ENCODE measurements around the gene SARDH. TPM values are rescaled to one million over a fixed set of nuclear protein-coding genes. Genes with fewer than 3 reads are reported as not detected.

SARDH gene
- total RNA-seq, 4 donors from 2014 or later = 0.32 to 0.98 (median 0.44) TPM; not detected in 1

GRCh38 chr9:133638711-133639110 is 99.4 kb downstream of the SARDH start:
- H3K4me3 ChIP-seq = no peak overlapping the region
- no peak overlapping the region for H3K27ac ChIP-seq
- H3K4me1 ChIP-seq = no peaks in the 10 kb centered on the region
- DNase-seq (ENCODE audit: low spot score in 2 of 2) = no peak
- no peak for TF ChIP-seq POLR2A (IDR thresholded peaks at IDR 0.05)
- TF ChIP-seq EP300 (IDR thresholded peaks at IDR 0.05) = no peak
- TF ChIP-seq, protein P1, sequence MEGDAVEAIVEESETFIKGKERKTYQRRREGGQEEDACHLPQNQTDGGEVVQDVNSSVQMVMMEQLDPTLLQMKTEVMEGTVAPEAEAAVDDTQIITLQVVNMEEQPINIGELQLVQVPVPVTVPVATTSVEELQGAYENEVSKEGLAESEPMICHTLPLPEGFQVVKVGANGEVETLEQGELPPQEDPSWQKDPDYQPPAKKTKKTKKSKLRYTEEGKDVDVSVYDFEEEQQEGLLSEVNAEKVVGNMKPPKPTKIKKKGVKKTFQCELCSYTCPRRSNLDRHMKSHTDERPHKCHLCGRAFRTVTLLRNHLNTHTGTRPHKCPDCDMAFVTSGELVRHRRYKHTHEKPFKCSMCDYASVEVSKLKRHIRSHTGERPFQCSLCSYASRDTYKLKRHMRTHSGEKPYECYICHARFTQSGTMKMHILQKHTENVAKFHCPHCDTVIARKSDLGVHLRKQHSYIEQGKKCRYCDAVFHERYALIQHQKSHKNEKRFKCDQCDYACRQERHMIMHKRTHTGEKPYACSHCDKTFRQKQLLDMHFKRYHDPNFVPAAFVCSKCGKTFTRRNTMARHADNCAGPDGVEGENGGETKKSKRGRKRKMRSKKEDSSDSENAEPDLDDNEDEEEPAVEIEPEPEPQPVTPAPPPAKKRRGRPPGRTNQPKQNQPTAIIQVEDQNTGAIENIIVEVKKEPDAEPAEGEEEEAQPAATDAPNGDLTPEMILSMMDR (IDR thresholded peaks at IDR 0.05) = no peak
- no peak for TF ChIP-seq POLR2AphosphoS5 (IDR thresholded peaks at IDR 0.05)
- H3K9me3 ChIP-seq = no peaks in the 10 kb centered on the region
- no peaks in the 10 kb centered on the region for H3K36me3 ChIP-seq
- WGBS = 64% methylated on average over 8 of the region's 8 CpGs
- H3K27me3 ChIP-seq = peaks cover 47% of the 10 kb centered on the region

GRCh38 chr9:133638076-133638475 is 100.1 kb downstream of the SARDH start:
- Histone ChIP-seq H3K4me3 (no peak overlapping the region), H3K4me1 (no peaks in the 10 kb centered on the region), H3K36me3 (no peaks in the 10 kb centered on the region), H3K9me3 (no peaks in the 10 kb centered on the region), H3K27ac (no peak overlapping the region), H3K27me3 (peaks cover 48% of the 10 kb centered on the region)
- WGBS = 72% methylated on average over 8 of the region's 8 CpGs
- no peak for DNase-seq (ENCODE audit: low spot score in 2 of 2)
- no peak for TF ChIP-seq POLR2AphosphoS5 (IDR thresholded peaks at IDR 0.05)
- no peak for TF ChIP-seq POLR2A (IDR thresholded peaks at IDR 0.05)
- TF ChIP-seq, protein P1 (IDR thresholded peaks at IDR 0.05) = no peak
- no peak for TF ChIP-seq EP300 (IDR thresholded peaks at IDR 0.05)

GRCh38 chr9:133637451-133638055 is 100.6 kb downstream of the SARDH start:
- Histone ChIP-seq H3K27ac (no peak overlapping the region), H3K9me3 (no peaks in the 10 kb centered on the region), H3K27me3 (peaks cover 50% of the 10 kb centered on the region), H3K4me3 (no peak overlapping the region), H3K4me1 (no peaks in the 10 kb centered on the region), H3K36me3 (no peaks in the 10 kb centered on the region)
- TF ChIP-seq POLR2A (IDR thresholded peaks at IDR 0.05) = no peak
- TF ChIP-seq POLR2AphosphoS5 (IDR thresholded peaks at IDR 0.05) = no peak
- TF ChIP-seq, protein P1 (IDR thresholded peaks at IDR 0.05) = no peak
- TF ChIP-seq EP300 (IDR thresholded peaks at IDR 0.05) = no peak
- WGBS = 81% methylated on average over 8 of the region's 12 CpGs
- no peak for DNase-seq (ENCODE audit: low spot score in 2 of 2)

- no peak overlapping the region for H3K4me3 ChIP-seq
- no peak for TF ChIP-seq POLR2AphosphoS5 (IDR thresholded peaks at IDR 0.05)
- TF ChIP-seq EP300 (IDR thresholded peaks at IDR 0.05) = no peak
- TF ChIP-seq POLR2A (IDR thresholded peaks at IDR 0.05) = no peak
- TF ChIP-seq, protein P1 (IDR thresholded peaks at IDR 0.05) = no peak
- H3K27ac ChIP-seq = no peak overlapping the region
- no peaks in the 10 kb centered on the region for H3K36me3 ChIP-seq
- WGBS = 86% methylated on average over 12 of the region's 12 CpGs
- H3K4me1 ChIP-seq = no peaks in the 10 kb centered on the region
- no peaks in the 10 kb centered on the region for H3K9me3 ChIP-seq
- peaks cover 52% of the 10 kb centered on the region for H3K27me3 ChIP-seq
- DNase-seq (ENCODE audit: low spot score in 2 of 2) = no peak
These were observed 101.2 kb downstream of the SARDH start for GRCh38 chr9:133636902-133637301.

GRCh38 chr9:133635533-133636531 is 102.3 kb downstream of the SARDH start, which contains the start of gene DBH:
Gene DBH, plus strand, starts transcription at chr9:133636363. Its CDS starts 9 bp downstream, at chr9:133636372.
- WGBS = 93% methylated on average over 9 of the region's 24 CpGs
- Histone ChIP-seq H3K4me1 (no peaks in the 10 kb centered on the region), H3K4me3 (no peak within 1 kb of the TSS), H3K27me3 (peaks cover 53% of the 10 kb centered on the region), H3K36me3 (no peaks in the 10 kb centered on the region), H3K9me3 (no peaks in the 10 kb centered on the region), H3K27ac (no peak within 1 kb of the TSS)
- TF ChIP-seq POLR2AphosphoS5 (IDR thresholded peaks at IDR 0.05) (no peak), EP300 (IDR thresholded peaks at IDR 0.05) (no peak), POLR2A (IDR thresholded peaks at IDR 0.05) (no peak)
- TF ChIP-seq, protein P1 (IDR thresholded peaks at IDR 0.05) = no peak
- DNase-seq (ENCODE audit: low spot score in 2 of 2) = no peak
